Omental fat pad (tissue), 4 donors: Measurements from ENCODE around the gene TSPYL2. TPM values are rescaled to one million over a fixed set of nuclear protein-coding genes. Genes with fewer than 3 reads are reported as not detected.

Experiments
- ATAC-seq: fragments of 150-250 bp; one replicate; pipeline ENCODE4 v1.9.1; 2016; ENCODE audit warnings: mild to moderate bottlenecking, moderate library complexity; ENCODE audit not compliant: low FRiP score
- DNase-seq: peaks from one replicate; pipeline ENCODE4 v3.0.0-alpha.2; 2019; ENCODE audit warnings: low spot score
- total RNA-seq, 4 donors: library from RNA; depleted of rRNA; stranded (reverse); fragments of >200 nt; gene quantifications; one replicate each; pipeline ENCODE4 v1.1.0, GENCODE V29; 2016
- TF ChIP-seq, protein P1 (sequence below), 3 donors: fragments of 450-650 bp; IDR thresholded peaks; one replicate each; pipeline ENCODE4 v1.5.1; 2016 to 2017; ENCODE audit warnings: antibody characterized with exemption in 3 of 3, mild to moderate bottlenecking in 3 of 3, moderate library complexity in 2 of 3

TSPYL2 gene
- total RNA-seq, 4 donors from 2014 or later, result 30.9 to 127 (median 53.9) TPM

DNA sequence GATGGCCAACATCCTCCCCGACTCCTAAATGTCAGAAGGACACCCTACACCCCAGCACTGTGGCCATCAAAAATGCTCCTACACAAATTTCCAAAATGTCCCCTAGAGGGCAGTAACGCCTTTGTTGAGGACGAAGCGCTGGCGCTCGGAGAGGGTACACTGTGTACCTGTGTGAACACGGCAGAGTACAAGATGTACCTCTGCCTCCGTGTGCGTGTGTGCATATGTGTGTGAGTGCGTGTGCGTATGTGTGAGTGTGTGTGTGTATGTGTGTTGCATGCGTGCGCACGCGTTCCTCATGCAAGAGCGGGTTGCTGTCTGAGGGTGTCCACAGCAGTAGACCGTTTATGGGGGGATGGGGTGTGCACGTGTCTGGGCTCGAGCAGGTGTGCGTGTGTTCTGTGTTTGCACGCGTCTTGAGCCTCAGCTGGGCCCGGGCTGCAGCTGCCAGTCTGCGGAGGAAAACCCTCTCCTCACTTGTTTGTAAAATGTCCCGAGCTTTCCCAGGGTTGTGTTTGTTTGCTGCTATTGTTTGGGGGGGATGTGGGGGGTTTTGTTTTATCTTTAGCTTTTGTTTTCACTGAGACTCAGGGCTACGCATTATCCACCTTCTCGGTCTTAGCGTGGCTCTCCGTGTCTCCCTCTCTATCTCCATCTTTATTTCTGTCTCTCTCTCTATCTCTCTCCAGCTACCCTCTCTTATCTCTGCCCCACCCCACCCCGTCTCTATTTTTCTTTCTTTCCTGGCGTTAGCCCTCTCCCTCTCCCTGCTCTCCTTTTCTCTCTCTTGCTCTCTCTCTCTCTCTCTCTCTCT lies 10.4 kb upstream of the TSPYL2 start:
- TF ChIP-seq, protein P1, sequence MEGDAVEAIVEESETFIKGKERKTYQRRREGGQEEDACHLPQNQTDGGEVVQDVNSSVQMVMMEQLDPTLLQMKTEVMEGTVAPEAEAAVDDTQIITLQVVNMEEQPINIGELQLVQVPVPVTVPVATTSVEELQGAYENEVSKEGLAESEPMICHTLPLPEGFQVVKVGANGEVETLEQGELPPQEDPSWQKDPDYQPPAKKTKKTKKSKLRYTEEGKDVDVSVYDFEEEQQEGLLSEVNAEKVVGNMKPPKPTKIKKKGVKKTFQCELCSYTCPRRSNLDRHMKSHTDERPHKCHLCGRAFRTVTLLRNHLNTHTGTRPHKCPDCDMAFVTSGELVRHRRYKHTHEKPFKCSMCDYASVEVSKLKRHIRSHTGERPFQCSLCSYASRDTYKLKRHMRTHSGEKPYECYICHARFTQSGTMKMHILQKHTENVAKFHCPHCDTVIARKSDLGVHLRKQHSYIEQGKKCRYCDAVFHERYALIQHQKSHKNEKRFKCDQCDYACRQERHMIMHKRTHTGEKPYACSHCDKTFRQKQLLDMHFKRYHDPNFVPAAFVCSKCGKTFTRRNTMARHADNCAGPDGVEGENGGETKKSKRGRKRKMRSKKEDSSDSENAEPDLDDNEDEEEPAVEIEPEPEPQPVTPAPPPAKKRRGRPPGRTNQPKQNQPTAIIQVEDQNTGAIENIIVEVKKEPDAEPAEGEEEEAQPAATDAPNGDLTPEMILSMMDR (IDR thresholded peaks at IDR 0.05), result no peak
- ATAC-seq (peak; percentile 84), DNase-seq (no peak)

DNA sequence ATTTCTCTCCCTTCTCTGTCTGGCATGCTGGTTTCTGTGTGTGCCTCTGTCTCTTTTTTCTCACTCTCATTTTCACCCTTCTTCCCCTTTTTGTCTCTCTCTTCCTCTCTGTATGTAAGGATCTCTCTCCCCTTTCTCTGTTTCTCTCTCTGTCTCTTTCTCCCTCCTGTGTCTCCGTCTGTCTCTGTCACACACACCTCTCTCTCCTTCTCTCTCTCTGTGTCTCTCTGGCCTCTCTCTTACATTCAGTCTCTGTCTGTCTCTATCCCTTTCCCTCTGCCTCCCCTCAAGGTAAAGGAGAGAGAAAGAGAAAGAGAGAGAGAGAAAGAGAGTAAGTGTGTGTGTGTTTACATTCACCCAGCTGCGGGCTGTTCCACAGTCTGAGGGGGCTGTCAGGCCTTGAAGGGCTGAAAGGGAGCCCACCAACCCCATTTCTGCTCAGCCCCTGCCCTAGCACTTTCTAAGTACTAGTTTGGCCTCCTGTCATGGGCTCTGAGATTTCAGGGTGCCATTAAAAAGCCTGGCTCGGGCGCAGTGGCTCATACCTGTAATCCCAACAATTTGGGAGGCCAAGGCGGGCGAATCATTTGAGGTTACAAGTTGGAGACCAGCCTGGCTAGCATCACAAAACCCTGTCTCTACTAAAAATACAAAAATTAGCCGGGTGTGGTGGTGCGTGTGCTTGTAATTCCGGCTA lies 9.6 kb upstream of the TSPYL2 start:
- no peak for ATAC-seq
- TF ChIP-seq, protein P1 (IDR thresholded peaks at IDR 0.05), result no peak
- no peak for DNase-seq

DNA sequence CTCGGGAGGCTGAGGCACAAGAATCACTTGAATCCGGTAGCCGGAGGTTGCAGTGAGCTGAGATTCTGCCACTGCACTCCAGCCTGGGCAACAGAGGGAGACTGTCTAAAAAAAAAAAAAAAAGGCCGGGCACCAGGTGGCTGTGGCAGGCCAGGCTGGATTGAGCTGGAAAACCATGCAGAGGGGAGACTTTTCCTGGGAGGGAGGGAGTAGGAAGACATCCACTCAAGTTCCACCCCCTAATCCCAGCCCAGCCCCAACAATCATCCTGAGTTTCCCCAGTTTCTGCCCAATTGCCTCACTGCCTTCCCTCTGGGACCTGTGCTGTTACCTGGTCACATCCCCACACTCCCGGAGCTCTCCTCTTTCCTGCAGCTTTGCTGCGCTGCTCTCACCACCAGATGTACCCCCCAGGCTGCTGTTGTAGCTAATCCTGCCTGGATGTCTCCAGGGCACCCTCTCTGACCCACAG lies 9.0 kb upstream of the TSPYL2 start:
- TF ChIP-seq, protein P1 (IDR thresholded peaks at IDR 0.05), result no peak
- ATAC-seq (no peak), DNase-seq (no peak)

DNA sequence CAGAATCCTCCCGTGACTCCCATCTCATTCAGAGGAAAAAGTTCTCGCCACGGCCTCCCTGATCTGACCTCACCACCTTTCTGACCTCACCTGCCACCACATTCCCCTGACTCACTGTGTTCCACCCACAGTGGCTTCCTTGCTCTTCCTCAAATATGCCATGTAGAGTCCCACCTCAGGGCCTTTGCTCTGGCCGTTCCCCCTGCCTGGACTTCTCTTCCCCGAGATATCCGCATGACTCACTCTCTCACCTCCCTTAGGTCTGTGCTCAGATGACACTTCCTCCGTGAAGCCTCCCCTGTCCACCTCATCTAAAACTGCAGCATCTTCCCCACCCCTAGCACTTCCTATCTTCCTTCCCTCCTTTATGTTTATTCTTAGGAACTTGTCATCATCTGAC lies 7.2 kb upstream of the TSPYL2 start:
- DNase-seq, result no peak
- no peak for ATAC-seq
- TF ChIP-seq, protein P1 (IDR thresholded peaks at IDR 0.05), result no peak

DNA sequence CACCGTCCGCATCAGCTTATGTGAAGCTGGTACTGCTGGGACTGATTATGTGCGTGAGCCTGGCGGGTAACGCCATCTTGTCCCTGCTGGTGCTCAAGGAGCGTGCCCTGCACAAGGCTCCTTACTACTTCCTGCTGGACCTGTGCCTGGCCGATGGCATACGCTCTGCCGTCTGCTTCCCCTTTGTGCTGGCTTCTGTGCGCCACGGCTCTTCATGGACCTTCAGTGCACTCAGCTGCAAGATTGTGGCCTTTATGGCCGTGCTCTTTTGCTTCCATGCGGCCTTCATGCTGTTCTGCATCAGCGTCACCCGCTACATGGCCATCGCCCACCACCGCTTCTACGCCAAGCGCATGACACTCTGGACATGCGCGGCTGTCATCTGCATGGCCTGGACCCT lies 5.5 kb upstream of the TSPYL2 start:
- no peak for ATAC-seq
- TF ChIP-seq, protein P1 (IDR thresholded peaks at IDR 0.05), result no peak
- no peak for DNase-seq

DNA sequence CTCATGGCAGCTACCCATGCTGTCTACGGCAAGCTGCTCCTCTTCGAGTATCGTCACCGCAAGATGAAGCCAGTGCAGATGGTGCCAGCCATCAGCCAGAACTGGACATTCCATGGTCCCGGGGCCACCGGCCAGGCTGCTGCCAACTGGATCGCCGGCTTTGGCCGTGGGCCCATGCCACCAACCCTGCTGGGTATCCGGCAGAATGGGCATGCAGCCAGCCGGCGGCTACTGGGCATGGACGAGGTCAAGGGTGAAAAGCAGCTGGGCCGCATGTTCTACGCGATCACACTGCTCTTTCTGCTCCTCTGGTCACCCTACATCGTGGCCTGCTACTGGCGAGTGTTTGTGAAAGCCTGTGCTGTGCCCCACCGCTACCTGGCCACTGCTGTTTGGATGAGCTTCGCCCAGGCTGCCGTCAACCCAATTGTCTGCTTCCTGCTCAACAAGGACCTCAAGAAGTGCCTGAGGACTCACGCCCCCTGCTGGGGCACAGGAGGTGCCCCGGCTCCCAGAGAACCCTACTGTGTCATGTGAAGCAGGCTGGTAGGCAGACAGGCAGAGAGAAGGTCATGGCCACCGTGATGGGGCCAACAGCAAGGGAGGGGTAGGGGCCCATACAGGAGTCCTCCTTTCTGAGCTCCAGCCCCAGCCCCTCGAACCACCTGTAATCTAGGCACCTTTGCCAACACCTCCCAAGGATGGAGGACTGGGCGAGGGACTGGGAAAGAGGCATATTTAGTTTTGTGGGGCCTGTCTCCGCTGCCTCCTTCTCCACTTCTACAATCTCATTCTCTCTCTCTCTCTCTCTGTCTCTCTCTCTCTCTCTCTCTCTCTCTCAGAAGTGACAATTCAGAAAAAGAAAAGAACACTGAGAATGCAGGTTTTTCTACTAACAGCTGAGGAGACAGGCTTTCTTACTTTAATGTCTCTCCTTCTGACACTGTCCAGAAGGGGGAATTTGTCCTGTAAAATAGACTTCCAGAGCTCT lies 4.7 kb upstream of the TSPYL2 start:
- DNase-seq, result no peak
- TF ChIP-seq, protein P1 (IDR thresholded peaks at IDR 0.05), result no peak

More for the DNA sequence above, 4.7 kb upstream of the TSPYL2 start:
- no peak for ATAC-seq
